ENCODE data around the gene NAT16. TPM values are rescaled to one million over a fixed set of nuclear protein-coding genes. Genes with fewer than 3 reads are reported as not detected.

Gene NAT16
- total and polyA plus RNA-seq, 10 of the 15 experiments (the other 5 are each of a cell fraction or from before 2014, with no cell fraction given) = not detected

GRCh38 chr7:101175664-101176063, 4.4 kb downstream of the NAT16 start:
- H4K20me1 ChIP-seq (ENCODE audit: control insufficient read depth, insufficient read depth) = no peaks in the 10 kb centered on the region
- H3K9ac ChIP-seq (ENCODE audit: control insufficient read depth, insufficient read depth, low read length) = no peak overlapping the region
- CTCF ChIA-PET = interaction anchor here (0.6 to 2.5 kb wide), 3 partner anchors 20 to 81 kb away, joined by 3 to 10 read pairs (median 4); no protein-coding TSS in a partner anchor
- no peak overlapping the region for H3K4me3 ChIP-seq
- FAIRE-seq (no peak), ATAC-seq (no peak), DNase-seq (ENCODE audit: low read depth, low spot score) (no peak)
- H3K27me3 ChIP-seq (replicated peaks in 1 of 2; ENCODE audit: control insufficient read depth in 2 of 2, insufficient read depth in 2 of 2, low read length in 1 of 2) = peaks cover 23 to 27% of the 10 kb centered on the region in 2 experiments
- H3K79me2 ChIP-seq (ENCODE audit: control insufficient read depth, insufficient read depth, low read length) = no peaks in the 10 kb centered on the region
- BruUV-seq (replicated peaks) = no TSS peak
- TF ChIP-seq BRCA1 (IDR thresholded peaks at IDR 0.05; ENCODE audit: low read depth, low read length) (no peak), MYC (IDR thresholded peaks at IDR 0.05; ENCODE audit: insufficient read depth, insufficient read length, insufficient replicate concordance, low read length, severe bottlenecking) (no peak), TARDBP (IDR thresholded peaks at IDR 0.05; ENCODE audit: borderline replicate concordance) (no peak), ETV6 (conservative IDR thresholded peaks at IDR 0.05 in 1 of 2, IDR thresholded peaks at IDR 0.05 in 1 of 2; ENCODE audit: borderline replicate concordance in 1 of 2, low read depth in 1 of 2) (no peak), FOXM1 (IDR thresholded peaks at IDR 0.05; ENCODE audit: low read depth, low read length) (no peak), YY1 (IDR thresholded peaks at IDR 0.05; ENCODE audit: low read depth, low read length) (no peak), GATAD2B (conservative IDR thresholded peaks at IDR 0.05; ENCODE audit: low read depth) (no peak), ZNF217 (IDR thresholded peaks at IDR 0.05) (no peak), RCOR1 (conservative IDR thresholded peaks at IDR 0.05; ENCODE audit: low read depth, low read length) (no peak), KDM1A (IDR thresholded peaks at IDR 0.05; ENCODE audit: borderline replicate concordance) (no peak), TAF1 (IDR thresholded peaks at IDR 0.05; ENCODE audit: borderline replicate concordance, low read depth, low read length) (no peak), CHD2 (IDR thresholded peaks at IDR 0.05; ENCODE audit: borderline replicate concordance, low read depth, low read length) (no peak), HSF1 (IDR thresholded peaks at IDR 0.05; ENCODE audit: low read depth, low read length) (no peak), PKNOX1 (IDR thresholded peaks at IDR 0.05) (no peak), RBBP5 (conservative IDR thresholded peaks at IDR 0.05) (no peak)
- TF ChIP-seq, protein P1, sequence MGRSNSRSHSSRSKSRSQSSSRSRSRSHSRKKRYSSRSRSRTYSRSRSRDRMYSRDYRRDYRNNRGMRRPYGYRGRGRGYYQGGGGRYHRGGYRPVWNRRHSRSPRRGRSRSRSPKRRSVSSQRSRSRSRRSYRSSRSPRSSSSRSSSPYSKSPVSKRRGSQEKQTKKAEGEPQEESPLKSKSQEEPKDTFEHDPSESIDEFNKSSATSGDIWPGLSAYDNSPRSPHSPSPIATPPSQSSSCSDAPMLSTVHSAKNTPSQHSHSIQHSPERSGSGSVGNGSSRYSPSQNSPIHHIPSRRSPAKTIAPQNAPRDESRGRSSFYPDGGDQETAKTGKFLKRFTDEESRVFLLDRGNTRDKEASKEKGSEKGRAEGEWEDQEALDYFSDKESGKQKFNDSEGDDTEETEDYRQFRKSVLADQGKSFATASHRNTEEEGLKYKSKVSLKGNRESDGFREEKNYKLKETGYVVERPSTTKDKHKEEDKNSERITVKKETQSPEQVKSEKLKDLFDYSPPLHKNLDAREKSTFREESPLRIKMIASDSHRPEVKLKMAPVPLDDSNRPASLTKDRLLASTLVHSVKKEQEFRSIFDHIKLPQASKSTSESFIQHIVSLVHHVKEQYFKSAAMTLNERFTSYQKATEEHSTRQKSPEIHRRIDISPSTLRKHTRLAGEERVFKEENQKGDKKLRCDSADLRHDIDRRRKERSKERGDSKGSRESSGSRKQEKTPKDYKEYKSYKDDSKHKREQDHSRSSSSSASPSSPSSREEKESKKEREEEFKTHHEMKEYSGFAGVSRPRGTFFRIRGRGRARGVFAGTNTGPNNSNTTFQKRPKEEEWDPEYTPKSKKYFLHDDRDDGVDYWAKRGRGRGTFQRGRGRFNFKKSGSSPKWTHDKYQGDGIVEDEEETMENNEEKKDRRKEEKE (IDR thresholded peaks at IDR 0.05) = no peak
- TF ChIP-seq, protein P2, sequence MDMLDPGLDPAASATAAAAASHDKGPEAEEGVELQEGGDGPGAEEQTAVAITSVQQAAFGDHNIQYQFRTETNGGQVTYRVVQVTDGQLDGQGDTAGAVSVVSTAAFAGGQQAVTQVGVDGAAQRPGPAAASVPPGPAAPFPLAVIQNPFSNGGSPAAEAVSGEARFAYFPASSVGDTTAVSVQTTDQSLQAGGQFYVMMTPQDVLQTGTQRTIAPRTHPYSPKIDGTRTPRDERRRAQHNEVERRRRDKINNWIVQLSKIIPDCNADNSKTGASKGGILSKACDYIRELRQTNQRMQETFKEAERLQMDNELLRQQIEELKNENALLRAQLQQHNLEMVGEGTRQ (IDR thresholded peaks at IDR 0.05; ENCODE audit: borderline replicate concordance, low read depth, low read length) = no peak
- H3K4me2 ChIP-seq (ENCODE audit: control insufficient read depth, insufficient read depth) = no peak overlapping the region
- WGBS (ENCODE audit: insufficient coverage, insufficient replicate concordance, low lambda C conversion rate, missing lambda C conversion rate) = 42% methylated on average over 2 of the region's 3 CpGs
- H3K4me1 ChIP-seq (ENCODE audit: control insufficient read depth, insufficient read depth, low read length) = no peaks in the 10 kb centered on the region
- SMC1A ChIA-PET (ENCODE audit: uncharacterized antibody, unreplicated experiment) = no interaction called here
- RAD21 ChIA-PET (ENCODE audit: unreplicated experiment) = interaction anchor here (2.4 kb wide), 1 partner anchor 32 kb away, joined by 15 read pairs; no protein-coding TSS in a partner anchor
- intact Hi-C loops (cut with micrococcal nuclease; ENCODE audit: unreplicated experiment) (no loop called here), in situ Hi-C loops (cut with MboI) (no loop called here)
- H3K9me3 ChIP-seq (replicated peaks; ENCODE audit: control insufficient read depth, insufficient read depth, low read length) = no peaks in the 10 kb centered on the region; the same call in 2 of the 3 replicates
- H3K27ac ChIP-seq (ENCODE audit: control insufficient read depth, insufficient read depth) = no peak overlapping the region
- no peak overlapping the region for H2AFZ ChIP-seq (ENCODE audit: control insufficient read depth, low read depth, low read length)
- POLR2A ChIA-PET = no interaction called here
- no peaks in the 10 kb centered on the region for H3K36me3 ChIP-seq (ENCODE audit: control insufficient read depth in 2 of 2, insufficient read depth in 2 of 2, low read length in 1 of 2)

Measured in GM12878 (cell line).